GOT3 (cell line): ENCODE data around the gene KPNA4.
"Not testable (repeated sequence)": the region's sequence is repeated elsewhere in the genome, so short reads cannot be mapped to it uniquely, and the experiment has no call there.

Source experiments
- DNase-seq: peaks from one replicate; lab custom pipeline; 2025; ENCODE audit warnings: mixed read lengths; lab: John Stamatoyannopoulos, UW

The KPNA4 gene

GRCh38 chr3:160486459-160486869 is 78.9 kb downstream of the KPNA4 start:
- no peak for DNase-seq

- DNase-seq: no peak
Observed at GRCh38 chr3:160482796-160483195, 82.6 kb downstream of the KPNA4 start.

- no peak for DNase-seq
Observed at GRCh38 chr3:160481856-160482255, 83.5 kb downstream of the KPNA4 start.

- no peak for DNase-seq
Observed at GRCh38 chr3:160480931-160481330, 84.4 kb downstream of the KPNA4 start.

GRCh38 chr3:160479376-160479775 is 86.0 kb downstream of the KPNA4 start:
- DNase-seq: no peak

GRCh38 chr3:160478338-160478737 is 87.0 kb downstream of the KPNA4 start:
- no peak for DNase-seq

- no peak for DNase-seq
Observed at GRCh38 chr3:160477750-160478149, 87.6 kb downstream of the KPNA4 start.

GRCh38 chr3:160475884-160476283 is 89.5 kb downstream of the KPNA4 start:
- no peak for DNase-seq

GRCh38 chr3:160475153-160475552 is 90.2 kb downstream of the KPNA4 start:
- DNase-seq: no peak

- DNase-seq: no peak
Observed at GRCh38 chr3:160474416-160474838, 90.9 kb downstream of the KPNA4 start.

GRCh38 chr3:160473978-160474377 is 91.4 kb downstream of the KPNA4 start:
- no peak for DNase-seq

- DNase-seq: no peak
Observed at GRCh38 chr3:160473221-160473620, 92.2 kb downstream of the KPNA4 start.

- DNase-seq: no peak
Observed at GRCh38 chr3:160472344-160472743, 93.0 kb downstream of the KPNA4 start.

- DNase-seq: no peak
Observed at GRCh38 chr3:160471892-160472291, 93.5 kb downstream of the KPNA4 start.

GRCh38 chr3:160470181-160470580 is 95.2 kb downstream of the KPNA4 start:
- DNase-seq: no peak

- no peak for DNase-seq
Observed at GRCh38 chr3:160464971-160465370, 100.4 kb downstream of the KPNA4 start.

- no peak for DNase-seq
Observed at GRCh38 chr3:160464321-160464720, 101.0 kb downstream of the KPNA4 start.

- no peak for DNase-seq
Observed at GRCh38 chr3:160460033-160460432, 105.3 kb downstream of the KPNA4 start.

- no peak for DNase-seq
Observed at GRCh38 chr3:160459450-160459970, 105.9 kb downstream of the KPNA4 start.

GRCh38 chr3:160458151-160458550 is 107.2 kb downstream of the KPNA4 start:
- no peak for DNase-seq

- no peak for DNase-seq
Observed at GRCh38 chr3:160455846-160456245, 109.5 kb downstream of the KPNA4 start.

GRCh38 chr3:160454995-160455394 is 110.4 kb downstream of the KPNA4 start:
- DNase-seq: no peak

GRCh38 chr3:160452251-160452650 is 113.1 kb downstream of the KPNA4 start:
- DNase-seq: not testable (repeated sequence)

GRCh38 chr3:160451602-160452001 is 113.8 kb downstream of the KPNA4 start:
- no peak for DNase-seq

- peak; percentile 7 for DNase-seq
Observed at GRCh38 chr3:160450846-160451245, 114.5 kb downstream of the KPNA4 start.
